Stimulated activated CD8-positive, alpha-beta memory T cell treated with anti-CD3 and anti-CD28 coated beads, Interleukin-12 subunit alpha, Interleukin-12 subunit beta, amount 100 ng/mL, for 1 hour (primary cell): ENCODE measurements around the gene ZBTB16.

Experiments used
- DNase-seq: peaks from one replicate; pipeline ENCODE4 v3.0.0-alpha.2; 2020; ENCODE audit warnings: low read depth

Gene ZBTB16

GRCh38 chr11:114261791-114262190 is 202.3 kb downstream of the ZBTB16 start:
- no peak for DNase-seq

- DNase-seq: no peak
Measured at GRCh38 chr11:114262681-114263512, 203.4 kb downstream of the ZBTB16 start.

DNA sequence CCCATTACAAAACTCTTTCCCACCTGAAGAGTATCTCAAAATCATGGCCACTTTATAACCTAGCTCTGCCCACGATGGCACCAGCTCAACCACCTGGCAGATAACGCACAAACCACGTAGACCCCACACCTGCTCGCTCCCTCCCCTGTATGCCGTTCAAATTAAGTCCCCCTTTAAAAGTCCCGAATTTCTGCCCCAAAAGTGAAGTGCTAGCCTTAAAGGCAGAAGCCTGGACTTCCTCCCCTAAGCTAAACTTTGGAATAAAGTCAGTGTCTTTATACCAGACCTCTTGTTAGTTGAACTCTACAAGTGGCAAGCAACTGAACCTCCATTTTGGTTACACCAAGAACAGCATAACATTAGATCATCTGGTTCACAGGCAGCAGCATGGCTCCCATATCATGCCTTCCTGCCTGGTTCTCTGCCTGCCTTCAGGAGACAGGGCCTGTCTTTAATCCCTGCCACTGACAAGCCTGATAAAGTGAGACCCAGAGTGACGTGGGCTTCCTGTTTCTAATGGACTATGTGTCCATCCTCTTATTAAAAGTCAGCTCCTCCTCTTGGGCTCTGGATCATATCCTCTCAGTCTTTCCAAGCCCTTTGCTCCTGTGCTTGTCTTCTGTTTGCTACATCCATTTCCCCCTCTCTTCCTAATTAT is 204.1 kb downstream of the ZBTB16 start:
- DNase-seq: no peak

DNA sequence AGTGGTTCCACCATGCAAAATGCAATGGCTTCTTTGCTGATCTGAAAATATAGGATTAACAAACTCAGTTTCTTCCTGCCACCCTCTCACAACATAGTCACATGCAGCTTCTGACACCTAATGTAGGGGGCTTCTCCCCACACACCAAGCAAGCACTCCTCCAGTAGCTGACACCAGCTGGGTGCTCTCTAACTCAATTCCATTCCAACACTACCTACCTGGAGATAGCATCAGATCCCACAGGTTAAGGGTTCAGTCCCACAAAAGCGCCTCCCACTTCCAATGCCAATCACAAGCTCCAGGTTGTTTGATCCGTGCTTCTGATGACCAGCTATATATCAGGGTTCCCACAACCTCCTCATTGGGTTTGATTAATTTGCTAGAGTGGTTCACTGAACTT is 204.9 kb downstream of the ZBTB16 start:
- no peak for DNase-seq

GRCh38 chr11:114265122-114265878 is 205.8 kb downstream of the ZBTB16 start:
- no peak for DNase-seq

DNA sequence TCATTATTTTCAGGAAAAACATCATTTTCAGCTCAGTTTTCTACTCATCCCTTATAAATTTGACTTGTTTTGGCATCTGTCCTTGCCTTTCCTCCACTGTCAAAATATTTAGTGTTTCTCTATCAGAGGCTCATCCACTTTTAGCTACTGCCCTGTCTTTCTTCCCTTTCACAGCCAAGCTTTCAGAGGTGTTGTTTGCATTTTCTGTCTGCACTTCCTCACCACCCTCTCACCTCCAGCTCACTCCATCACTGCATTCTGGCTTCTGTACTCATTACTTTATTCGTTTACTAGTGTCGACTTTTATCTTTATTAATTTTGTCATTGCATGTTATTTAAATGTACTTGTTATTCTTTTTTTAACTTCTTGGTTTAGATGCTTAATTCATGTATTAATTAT is 210.0 kb downstream of the ZBTB16 start:
- DNase-seq: no peak

- DNase-seq: no peak
Measured at GRCh38 chr11:114270531-114271270, 211.2 kb downstream of the ZBTB16 start.

DNA sequence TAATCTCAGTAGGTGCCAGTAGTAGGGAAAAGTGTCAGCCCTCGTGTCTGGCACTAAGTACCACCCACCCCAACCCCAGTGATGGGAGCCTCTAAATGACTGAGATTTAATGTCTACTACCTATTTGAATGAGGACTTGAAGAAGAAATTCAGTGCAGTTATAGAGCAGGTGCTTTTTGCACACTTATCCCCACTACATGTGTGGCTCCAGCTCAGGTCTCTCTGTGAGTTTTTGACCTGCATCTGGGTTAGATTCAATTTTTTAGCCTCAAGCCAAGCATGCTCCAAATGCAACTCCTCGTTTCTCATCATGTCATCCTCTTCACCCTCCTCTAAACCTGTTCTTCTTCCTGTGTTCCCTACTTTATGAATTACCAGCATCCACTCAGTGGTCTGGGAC is 211.8 kb downstream of the ZBTB16 start:
- DNase-seq: no peak

DNA sequence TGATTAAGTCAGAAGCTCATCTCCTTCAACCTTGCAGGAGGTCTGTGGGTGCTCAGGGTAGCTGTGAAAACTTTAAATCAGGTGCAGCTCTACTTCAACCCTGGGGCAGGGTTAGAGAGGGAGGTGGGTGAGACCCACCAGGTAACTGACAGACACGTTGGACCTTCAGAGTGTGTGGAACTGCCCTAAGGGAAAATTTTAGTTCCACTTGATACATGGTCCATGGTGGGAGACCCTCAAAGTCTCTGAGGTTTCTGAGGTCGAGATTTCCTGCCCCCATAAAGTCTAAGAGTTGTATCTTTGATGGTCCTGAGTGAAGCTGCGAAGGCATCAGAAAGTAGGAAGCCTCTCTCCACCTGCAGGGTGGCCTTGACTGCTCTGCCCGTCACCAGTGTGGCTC is 212.8 kb downstream of the ZBTB16 start:
- no peak for DNase-seq

GRCh38 chr11:114273071-114273470 is 213.6 kb downstream of the ZBTB16 start:
- DNase-seq: no peak

GRCh38 chr11:114273890-114274635 is 214.6 kb downstream of the ZBTB16 start:
- DNase-seq: no peak

- no peak for DNase-seq
Measured at GRCh38 chr11:114274637-114275036, 215.1 kb downstream of the ZBTB16 start.

DNA sequence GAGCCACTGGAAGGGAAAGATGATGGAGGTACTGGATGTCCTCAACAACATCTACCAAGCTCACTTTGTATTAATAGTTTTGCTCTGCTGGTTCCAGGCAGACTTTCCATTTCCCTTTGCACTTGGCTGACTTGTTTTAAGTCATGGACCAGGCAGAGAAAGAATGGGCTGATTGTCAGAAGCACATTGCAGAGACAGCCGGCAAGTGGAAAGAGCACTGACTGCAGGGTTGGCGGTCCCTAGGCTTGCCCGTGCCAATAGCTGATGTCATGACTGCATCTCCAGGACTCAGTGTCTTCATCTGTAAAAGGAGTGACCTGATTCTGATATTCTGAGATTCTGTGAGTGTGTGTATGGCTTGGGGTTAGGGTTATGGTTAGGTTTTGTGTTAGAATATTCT is 215.8 kb downstream of the ZBTB16 start:
- no peak for DNase-seq

GRCh38 chr11:114276077-114276476 is 216.6 kb downstream of the ZBTB16 start:
- no peak for DNase-seq

DNA sequence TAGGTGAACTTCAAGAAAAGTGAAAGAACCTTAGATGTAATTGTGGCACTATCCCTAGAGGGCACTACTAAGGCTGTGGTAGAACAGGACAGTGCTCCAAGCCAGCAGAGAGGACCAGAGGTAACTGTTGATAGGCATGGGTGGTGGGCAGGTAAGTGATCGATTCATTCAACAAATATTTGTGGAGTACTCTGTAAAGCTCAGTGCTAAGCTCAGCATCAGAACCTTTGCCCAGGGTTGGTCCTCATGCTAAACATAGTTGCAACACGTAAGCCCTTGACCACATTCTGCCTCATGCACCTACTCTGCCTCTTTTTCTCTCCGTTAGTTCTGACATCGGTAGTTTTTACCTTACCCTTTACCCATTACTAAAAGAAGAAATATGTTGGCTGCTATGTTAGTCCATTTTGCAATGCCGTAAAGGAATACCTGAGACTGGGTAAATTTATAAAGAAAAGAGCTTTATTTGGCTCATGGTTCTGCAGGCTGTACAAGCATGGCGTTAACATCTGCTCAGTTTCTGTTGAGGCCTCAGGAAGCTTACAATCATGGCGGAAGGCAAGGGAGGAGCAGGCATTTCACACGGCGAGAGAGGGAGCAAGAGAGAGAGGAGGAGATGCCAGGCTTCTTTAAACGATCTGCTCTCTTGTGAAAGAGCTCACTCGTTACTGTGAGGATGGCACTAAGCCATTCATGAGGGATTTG is 218.3 kb downstream of the ZBTB16 start:
- DNase-seq: no peak

DNA sequence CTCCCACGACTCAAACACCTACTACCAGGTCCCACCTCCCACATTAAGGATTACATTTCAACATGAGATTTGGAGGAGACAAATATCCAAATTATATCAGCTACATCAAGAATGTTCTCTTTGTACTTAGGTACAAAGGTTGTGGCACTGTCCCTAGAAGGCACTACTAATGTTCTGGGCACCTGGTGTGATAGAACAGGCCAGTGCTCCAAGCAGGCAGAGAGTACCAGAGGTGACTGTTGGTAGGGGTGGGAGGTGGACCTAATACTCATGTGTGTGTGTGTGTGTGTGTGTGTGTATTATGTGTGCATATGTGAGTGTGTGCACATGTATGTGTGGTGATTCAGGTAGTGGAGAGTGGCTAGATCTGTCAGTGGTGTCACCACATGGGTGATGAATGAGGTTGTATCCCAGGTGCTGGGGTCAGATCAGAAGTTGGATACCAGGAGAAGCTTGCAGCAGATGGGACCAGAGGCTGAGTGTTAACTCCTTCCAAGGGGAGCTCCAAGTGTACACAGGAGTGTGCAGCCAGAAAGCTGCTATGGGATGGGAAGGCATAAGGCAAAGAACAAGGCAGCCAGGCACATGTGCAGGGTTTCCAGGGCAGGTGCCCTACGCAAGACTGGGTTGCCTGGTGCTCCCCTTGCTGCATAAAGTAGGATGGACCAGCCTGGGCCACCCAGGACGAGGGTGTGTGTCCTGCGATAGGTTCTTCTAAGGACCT is 219.0 kb downstream of the ZBTB16 start:
- DNase-seq: no peak

DNA sequence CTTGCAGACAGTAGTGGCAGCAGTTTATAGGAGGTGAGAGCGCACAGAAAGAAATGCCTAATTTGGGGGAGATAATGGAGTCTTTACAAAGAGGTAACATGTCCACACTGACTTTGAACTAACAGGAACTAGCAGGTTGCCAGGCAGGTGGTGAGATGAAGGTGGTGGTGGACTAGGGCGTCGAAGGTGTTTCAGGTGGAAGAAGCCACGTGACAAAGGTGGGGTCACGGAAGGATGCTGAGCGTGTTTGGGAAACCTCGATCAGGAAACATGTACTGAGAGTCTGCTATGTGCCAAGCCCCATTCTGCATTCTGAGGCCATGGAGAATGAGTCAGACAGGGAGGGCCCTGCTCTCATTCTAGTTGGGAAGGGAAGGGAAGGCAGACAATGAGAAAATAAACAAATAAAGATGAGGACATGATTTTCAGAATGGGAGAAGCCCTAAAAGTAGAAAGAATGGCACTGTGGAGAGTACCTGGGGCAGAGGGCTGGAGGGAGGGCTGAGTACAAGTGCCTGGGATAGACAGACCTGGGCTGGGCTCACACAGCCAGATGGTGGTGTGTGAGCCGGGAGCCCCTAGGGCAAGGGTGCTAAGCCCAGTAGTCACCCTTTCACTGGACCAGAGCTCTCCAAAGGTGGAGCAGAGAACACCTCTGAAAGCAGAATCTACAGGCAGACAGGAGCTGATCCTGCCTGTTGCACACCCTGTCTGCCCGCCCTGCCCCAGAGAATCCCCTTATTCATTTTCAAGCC is 220.5 kb downstream of the ZBTB16 start:
- no peak for DNase-seq

DNA sequence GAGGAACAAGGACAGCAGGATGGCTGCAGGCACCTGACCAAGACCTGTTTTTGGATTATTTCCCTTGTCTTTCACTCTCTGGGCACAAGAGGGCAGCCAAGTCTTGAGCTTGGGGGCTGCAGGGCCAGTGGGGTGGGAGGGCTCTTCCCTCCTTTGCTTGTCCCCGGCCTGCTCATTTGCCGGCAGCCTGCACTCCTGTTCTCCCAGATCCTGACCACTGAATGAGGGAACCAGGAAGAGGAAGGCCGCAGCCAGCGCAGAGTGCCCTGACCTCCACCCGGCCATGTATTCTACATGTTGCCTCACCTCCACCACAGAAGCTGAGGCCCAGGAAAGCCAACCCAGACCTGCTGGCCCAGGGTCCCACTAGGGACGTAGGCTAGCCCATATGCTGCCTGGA is 221.2 kb downstream of the ZBTB16 start:
- no peak for DNase-seq

DNA sequence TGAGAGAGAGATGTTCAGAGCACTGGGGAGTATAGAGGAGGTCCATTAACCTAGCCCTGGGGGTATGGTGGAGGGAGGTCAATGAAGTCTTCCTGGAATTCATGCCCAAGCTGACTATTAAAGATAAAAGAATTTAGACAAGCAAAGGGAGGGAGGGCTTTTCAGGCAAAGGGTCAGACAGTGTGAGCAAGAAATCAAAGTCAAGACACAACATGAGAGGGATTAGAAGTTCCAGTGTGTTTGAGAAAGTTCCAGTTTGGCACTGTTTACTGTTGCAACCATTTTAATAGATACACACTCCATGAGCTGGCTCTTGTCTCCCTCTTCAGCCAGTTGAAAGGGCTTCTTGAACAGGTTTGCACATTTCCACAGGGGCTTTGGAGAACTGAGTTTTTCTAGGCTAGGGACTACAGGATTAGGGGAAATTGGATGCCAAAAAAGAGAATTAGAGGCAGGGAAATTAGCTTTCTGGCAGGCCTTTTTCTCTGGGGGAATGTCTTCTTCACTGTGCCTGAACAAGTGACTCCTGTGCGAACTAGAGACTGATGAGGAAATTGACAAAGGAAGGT is 222.0 kb downstream of the ZBTB16 start:
- DNase-seq: no peak
